Measurements from ENCODE around the gene KCNG4.
"Not testable (repeated sequence)": the region's sequence is repeated elsewhere in the genome, so short reads cannot be mapped to it uniquely, and the experiment has no call there.

Gene KCNG4

GRCh38 chr16:84218176-84218823, 21.5 kb downstream of the KCNG4 start:
- no peak for DNase-seq
- in situ Hi-C loops (cut with HindIII; ENCODE audit: low pct_ligation_motif_present, low pct_unique_long_range_greater_than_20kb, low sequenced_read_pairs) = no loop called here

GRCh38 chr16:84216144-84216543, 23.7 kb downstream of the KCNG4 start:
- DNase-seq; in situ Hi-C loops (cut with HindIII; ENCODE audit: low pct_ligation_motif_present, low pct_unique_long_range_greater_than_20kb, low sequenced_read_pairs): not testable (repeated sequence)

GRCh38 chr16:84215531-84215930, 24.3 kb downstream of the KCNG4 start:
- DNase-seq = no peak
- in situ Hi-C loops (cut with HindIII; ENCODE audit: low pct_ligation_motif_present, low pct_unique_long_range_greater_than_20kb, low sequenced_read_pairs) = no loop called here

GRCh38 chr16:84214451-84215066, 25.3 kb downstream of the KCNG4 start:
- DNase-seq = no peak
- in situ Hi-C loops (cut with HindIII; ENCODE audit: low pct_ligation_motif_present, low pct_unique_long_range_greater_than_20kb, low sequenced_read_pairs) = no loop called here

- in situ Hi-C loops (cut with HindIII; ENCODE audit: low pct_ligation_motif_present, low pct_unique_long_range_greater_than_20kb, low sequenced_read_pairs) = no loop called here
Measured at GRCh38 chr16:84212631-84213030, 27.2 kb downstream of the KCNG4 start.

GRCh38 chr16:84212154-84212553, 27.7 kb downstream of the KCNG4 start:
- in situ Hi-C loops (cut with HindIII; ENCODE audit: low pct_ligation_motif_present, low pct_unique_long_range_greater_than_20kb, low sequenced_read_pairs) = no loop called here
- DNase-seq = no peak

More at GRCh38 chr16:84212631-84213030, 27.2 kb downstream of the KCNG4 start:
- DNase-seq = no peak

- DNase-seq = no peak
- in situ Hi-C loops (cut with HindIII; ENCODE audit: low pct_ligation_motif_present, low pct_unique_long_range_greater_than_20kb, low sequenced_read_pairs) = no loop called here
Measured at GRCh38 chr16:84209989-84210388, 29.8 kb downstream of the KCNG4 start.

- in situ Hi-C loops (cut with HindIII; ENCODE audit: low pct_ligation_motif_present, low pct_unique_long_range_greater_than_20kb, low sequenced_read_pairs) = no loop called here
- no peak for DNase-seq
Measured at GRCh38 chr16:84207879-84208278, 31.9 kb downstream of the KCNG4 start.

- in situ Hi-C loops (cut with HindIII; ENCODE audit: low pct_ligation_motif_present, low pct_unique_long_range_greater_than_20kb, low sequenced_read_pairs) = no loop called here
- DNase-seq = peak; percentile 31
Measured at GRCh38 chr16:84207251-84207650, 32.6 kb downstream of the KCNG4 start.

- in situ Hi-C loops (cut with HindIII; ENCODE audit: low pct_ligation_motif_present, low pct_unique_long_range_greater_than_20kb, low sequenced_read_pairs) = no loop called here
- no peak for DNase-seq
Measured at GRCh38 chr16:84205976-84206691, 33.7 kb downstream of the KCNG4 start.

GRCh38 chr16:84205123-84205522, 34.7 kb downstream of the KCNG4 start:
- DNase-seq; in situ Hi-C loops (cut with HindIII; ENCODE audit: low pct_ligation_motif_present, low pct_unique_long_range_greater_than_20kb, low sequenced_read_pairs): not testable (repeated sequence)

GRCh38 chr16:84204551-84204950, 35.3 kb downstream of the KCNG4 start:
- in situ Hi-C loops (cut with HindIII; ENCODE audit: low pct_ligation_motif_present, low pct_unique_long_range_greater_than_20kb, low sequenced_read_pairs); DNase-seq: not testable (repeated sequence)

- in situ Hi-C loops (cut with HindIII; ENCODE audit: low pct_ligation_motif_present, low pct_unique_long_range_greater_than_20kb, low sequenced_read_pairs) = no loop called here
- no peak for DNase-seq
Measured at GRCh38 chr16:84199861-84200260, 40.0 kb downstream of the KCNG4 start.

GRCh38 chr16:84199097-84199496, 40.7 kb downstream of the KCNG4 start:
- no peak for DNase-seq
- in situ Hi-C loops (cut with HindIII; ENCODE audit: low pct_ligation_motif_present, low pct_unique_long_range_greater_than_20kb, low sequenced_read_pairs) = no loop called here

- in situ Hi-C loops (cut with HindIII; ENCODE audit: low pct_ligation_motif_present, low pct_unique_long_range_greater_than_20kb, low sequenced_read_pairs) = no loop called here
- DNase-seq = peak; percentile 59
Measured at GRCh38 chr16:84198401-84198800, 41.4 kb downstream of the KCNG4 start.

- in situ Hi-C loops (cut with HindIII; ENCODE audit: low pct_ligation_motif_present, low pct_unique_long_range_greater_than_20kb, low sequenced_read_pairs) = no loop called here
- no peak for DNase-seq
Measured at GRCh38 chr16:84197466-84198128, 42.2 kb downstream of the KCNG4 start.

GRCh38 chr16:84196727-84197394, 43.0 kb downstream of the KCNG4 start:
- no peak for DNase-seq
- in situ Hi-C loops (cut with HindIII; ENCODE audit: low pct_ligation_motif_present, low pct_unique_long_range_greater_than_20kb, low sequenced_read_pairs) = no loop called here

- no peak for DNase-seq
- in situ Hi-C loops (cut with HindIII; ENCODE audit: low pct_ligation_motif_present, low pct_unique_long_range_greater_than_20kb, low sequenced_read_pairs) = no loop called here
Measured at GRCh38 chr16:84196101-84196500, 43.7 kb downstream of the KCNG4 start.

Data from ACHN (cell line).